GM18909 (cell line): ENCODE results near the gene TCP11.

Experiments used
- ATAC-seq: cut with Tn5 transposase; IDR thresholded peaks from one replicate; pipeline ENCODE4 v1.9.1; 2021; ENCODE audit warnings: mild to moderate bottlenecking; ENCODE audit not compliant: unreplicated experiment, poor library complexity

The TCP11 gene

DNA sequence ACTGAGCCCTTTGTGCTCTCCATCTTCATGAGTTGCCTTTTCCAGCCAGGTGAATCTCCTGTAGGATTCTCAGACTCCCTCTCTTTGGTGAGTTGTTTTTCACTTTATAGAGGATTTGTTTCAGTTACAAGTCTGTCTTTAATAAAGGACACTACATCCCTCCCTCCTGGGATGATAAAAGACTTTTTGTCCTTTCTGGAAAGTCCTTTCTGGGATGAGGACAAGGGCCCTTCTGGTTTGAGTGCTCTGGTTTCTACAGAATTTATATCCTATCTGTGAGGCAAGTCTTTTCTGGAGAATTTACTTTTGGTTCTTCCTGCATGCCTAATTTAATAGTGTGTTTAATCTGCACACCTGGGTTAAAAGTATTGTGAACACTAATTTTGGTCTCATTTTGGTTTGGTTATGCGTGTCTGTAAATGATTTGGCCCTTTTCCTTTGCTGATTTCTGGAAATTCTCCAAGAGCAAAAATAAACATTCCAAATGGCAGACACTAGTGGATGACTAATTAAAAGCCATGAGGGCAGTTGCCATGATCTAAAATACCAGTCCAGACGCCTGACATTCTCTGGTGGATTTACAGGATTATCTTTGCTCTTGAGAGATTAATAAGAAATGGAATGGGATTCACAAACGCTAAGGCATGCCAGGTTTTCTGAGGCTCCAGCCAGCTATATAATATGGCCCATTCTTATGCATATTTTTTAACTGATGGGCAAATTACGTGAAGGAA lies 44.8 kb downstream of the TCP11 start:
- no peak for ATAC-seq

DNA sequence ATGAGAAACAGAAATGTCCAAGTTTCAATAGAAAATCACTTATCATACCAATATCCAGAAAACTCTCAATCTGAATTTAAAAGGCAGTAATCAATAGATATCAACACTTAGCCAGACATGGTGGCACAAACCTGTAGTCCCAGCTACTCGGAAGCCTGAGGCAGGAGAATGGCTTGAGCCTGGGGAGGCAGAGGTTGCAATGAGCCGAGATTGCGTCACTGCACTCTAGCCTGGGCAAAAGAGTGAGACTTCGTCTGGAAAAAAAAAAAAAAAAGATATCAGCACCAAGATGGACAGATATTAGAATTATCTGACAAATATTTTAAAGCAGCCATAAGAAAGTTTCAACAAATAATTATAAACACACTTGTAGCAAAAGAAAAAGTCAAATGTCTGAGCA lies 47.0 kb downstream of the TCP11 start:
- no peak for ATAC-seq

DNA sequence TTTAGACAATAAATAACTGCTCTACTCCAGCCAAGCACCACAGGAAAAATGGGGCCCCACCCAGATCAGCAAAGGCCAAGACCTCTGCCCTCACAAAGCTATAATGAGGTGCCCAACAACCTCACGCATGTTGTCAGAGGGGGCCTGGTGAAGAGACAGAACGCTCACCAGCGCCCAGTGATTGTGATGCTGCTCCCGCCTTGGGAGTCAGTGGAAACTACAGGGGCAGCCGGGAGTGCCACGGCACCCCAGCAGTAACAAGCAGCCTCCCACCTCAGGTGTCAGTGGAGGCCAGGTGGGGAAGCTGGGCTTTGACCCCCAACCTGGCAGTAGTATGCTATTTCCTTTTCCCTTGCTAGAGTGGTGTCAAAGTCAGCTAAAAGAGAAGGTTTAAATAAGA lies 47.4 kb downstream of the TCP11 start:
- ATAC-seq: no peak

DNA sequence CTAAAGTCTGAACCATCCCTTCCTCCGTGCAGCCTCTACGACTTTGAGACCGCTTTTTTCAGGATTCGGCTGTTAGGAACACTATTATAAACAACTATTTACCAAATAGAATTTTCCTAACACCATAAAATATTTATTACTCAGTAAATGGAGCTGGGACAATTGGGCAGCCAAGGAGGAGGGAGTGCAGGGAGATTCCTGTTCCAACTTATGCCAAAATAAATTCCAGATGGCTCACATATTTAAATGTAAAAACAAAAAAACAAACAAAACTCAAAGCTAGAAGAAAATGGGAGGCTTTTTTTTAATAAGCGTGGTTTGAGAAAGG lies 48.1 kb downstream of the TCP11 start:
- no peak for ATAC-seq

DNA sequence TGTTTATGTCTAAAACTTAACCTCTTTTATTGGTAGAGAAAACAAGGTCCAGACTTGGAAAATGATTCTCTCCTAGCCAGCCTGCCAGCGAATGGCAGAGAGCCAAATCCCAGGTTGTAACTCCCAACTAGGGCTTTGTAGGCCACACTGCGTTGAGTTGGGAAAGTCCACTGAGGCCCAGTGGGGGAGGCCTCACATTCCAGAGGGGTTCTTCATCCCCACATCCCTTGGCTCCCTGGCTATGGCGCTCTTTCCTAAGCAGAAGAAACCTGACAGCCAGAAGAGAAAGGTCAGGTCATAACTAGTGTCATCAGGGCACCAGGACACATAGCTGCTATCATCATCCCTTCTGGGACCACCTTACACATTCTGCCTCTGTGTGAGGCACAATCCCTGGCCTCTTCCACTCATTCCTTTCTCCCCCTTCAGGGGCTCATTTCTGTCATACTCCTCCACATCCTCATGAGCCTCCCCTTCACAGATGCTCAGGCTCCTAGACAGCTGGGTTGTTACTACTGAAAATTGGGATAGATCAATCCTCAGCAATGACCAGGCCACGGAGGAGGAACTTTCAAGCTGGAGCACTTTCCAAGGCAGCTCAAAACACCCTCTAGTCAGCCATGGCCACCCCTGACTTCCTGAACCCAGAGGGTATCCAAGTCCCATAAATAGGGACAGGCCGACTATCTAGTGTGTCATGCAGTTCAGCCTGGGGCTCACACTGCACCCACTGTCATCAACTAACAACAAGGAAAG lies 48.6 kb downstream of the TCP11 start:
- ATAC-seq: no peak

DNA sequence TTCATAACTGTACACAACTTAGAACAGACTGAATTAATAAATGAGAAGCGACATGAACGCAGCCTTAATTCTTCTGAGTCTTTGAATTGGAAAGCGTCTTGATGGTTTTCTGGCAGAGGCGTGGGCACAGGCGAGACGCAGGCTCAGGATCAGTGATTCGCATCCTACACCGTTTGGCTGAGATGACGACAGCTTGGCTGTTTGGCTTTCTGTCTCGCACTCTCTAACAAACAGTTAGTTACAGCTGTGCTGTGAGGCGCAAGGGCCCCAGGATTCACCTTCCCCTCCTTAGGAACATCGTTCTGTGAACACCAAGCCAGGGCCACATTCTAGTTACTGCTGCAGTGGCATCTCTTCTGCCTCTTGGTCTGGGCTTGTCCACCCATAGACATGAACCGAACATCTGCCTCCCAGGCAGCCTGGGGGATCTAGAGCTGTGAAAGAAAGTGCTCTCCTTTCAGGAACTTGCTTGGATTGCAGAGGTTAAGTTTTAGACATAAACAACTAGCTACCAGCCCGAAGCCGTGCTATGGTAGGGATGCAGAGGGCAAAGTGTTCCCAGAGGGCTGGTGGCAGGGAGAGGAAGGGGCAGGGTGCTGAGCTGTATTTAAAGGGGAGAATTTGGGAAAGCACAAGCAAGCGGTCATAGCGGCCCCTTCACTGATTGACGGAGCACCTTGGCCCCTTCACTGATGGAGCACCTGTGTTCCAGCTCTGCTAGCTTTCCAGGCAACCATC lies 49.6 kb downstream of the TCP11 start:
- no peak for ATAC-seq

DNA sequence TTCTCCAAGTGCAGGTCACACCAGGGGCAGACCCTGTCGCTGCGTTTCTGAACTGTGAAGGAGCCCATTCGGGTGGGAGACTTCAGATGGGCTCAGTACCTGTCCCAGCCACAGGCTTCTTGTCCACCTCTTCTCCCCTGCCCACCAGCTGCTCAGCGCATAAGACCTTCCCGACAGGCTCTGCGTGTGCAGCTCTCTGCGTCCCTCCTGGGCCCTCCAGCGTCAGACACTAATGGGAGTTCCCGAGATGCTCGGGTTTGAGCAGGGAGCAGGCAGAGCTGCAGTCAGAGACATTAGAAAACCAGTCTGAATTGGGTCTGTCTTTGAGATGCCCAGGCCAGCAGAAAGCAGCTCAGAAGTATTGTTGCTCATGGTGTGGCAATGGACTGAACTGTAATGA lies 50.4 kb downstream of the TCP11 start:
- no peak for ATAC-seq

DNA sequence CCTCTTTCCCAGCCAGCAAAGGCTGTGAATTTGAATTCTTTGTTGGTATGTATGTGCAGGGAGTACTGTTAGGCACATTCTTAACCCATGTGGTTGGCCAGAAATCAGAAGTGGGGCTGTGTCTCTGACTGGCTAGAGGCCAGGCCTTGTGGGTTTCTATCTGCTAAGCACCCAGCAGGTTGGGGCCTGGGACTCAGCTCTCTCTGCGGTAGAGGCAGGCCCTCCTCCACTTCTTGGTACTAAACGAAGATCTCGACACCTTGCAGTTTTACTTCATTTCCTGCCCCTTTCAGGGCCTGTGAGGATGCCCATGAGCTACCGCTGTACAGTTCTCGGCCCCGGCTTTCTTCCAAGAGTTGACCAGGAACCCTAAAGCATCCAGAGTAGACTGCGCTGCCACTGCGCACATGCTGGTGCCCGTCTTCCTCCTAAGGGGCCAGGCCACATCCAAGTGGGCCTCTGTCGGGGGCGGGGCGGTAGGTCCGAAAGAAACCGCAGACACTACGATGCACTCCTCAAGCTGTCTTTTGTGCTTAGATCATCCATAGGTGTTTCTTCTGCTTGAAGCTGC lies 51.1 kb downstream of the TCP11 start:
- ATAC-seq: no peak

DNA sequence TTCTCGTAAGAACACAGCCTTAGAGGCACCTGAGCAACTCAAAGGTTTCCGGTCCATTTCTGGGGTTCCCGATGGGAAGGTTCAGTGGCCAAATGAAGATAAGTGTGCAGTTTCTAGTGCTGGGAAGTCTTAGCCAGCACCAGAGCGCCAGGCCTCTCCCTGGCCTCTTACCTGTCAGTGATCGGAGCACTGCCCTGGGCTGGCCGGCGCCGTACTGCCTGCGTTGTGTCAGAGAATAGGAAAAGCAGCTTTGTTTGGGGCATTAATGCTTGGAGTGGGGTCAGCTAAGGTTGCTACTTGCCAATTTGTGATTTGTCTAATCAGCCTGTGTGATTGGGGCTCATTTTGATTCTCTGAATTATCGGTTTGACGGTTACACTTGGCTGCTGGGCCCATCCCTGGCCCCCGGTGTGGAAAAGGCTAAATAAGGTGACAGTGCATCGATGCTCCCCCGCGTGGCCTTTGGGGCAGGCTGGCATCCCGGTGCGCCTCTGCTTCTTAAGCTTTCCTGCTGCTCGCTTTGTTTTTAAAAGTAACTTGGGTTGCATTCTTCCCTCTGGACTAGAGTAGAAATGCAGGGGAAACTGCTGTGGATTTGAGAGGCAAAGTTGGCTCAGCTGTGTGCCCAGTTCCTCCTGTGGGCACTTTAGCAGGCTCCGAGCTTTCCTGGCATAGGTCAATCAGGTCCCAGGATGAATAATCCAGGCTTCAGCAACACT lies 51.8 kb downstream of the TCP11 start:
- ATAC-seq: no peak

DNA sequence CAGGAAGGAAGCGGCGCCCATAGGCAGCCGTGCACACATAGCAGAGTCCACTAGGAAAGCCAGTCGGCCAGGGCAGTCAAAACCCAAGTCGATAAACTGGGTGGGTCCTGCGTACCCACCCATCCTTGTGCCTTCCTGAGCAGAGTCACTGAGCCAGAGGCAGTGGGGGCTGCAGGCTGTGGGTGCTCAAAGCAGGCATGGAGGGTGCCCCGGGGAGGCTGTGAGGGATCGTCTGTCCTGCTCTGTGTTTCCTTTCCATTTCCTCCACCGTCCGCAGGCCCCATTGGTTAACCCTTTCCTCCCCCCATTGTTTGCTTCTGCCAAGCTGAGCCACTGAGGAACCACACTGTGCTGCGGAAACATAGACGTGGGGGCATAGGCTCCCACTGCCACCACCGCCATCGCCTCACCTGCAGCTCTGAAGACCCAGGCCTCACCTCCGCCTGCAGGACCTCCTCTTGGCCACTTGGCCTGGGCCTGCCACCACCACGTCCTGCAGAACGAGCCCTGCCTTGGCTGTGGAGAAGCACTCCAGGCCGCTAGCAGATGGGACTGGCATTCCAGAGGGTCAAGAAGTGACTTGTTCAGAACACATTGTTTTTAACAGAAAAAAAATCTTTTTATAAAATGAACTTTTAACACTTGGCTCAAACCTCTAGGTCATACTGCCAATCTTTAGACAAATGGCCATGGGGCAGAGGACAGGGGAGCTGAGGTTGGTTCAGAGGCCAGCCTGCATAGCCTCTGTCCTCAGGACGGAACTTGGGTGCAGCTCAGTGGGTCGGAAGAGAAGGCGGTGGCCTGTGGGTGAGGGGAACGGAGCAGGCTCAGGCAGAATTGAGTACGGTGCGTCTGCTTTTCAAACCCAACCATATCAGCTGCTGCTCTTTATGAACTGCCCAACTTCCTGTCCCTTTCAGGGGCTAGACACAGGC lies 52.6 kb downstream of the TCP11 start:
- no peak for ATAC-seq

DNA sequence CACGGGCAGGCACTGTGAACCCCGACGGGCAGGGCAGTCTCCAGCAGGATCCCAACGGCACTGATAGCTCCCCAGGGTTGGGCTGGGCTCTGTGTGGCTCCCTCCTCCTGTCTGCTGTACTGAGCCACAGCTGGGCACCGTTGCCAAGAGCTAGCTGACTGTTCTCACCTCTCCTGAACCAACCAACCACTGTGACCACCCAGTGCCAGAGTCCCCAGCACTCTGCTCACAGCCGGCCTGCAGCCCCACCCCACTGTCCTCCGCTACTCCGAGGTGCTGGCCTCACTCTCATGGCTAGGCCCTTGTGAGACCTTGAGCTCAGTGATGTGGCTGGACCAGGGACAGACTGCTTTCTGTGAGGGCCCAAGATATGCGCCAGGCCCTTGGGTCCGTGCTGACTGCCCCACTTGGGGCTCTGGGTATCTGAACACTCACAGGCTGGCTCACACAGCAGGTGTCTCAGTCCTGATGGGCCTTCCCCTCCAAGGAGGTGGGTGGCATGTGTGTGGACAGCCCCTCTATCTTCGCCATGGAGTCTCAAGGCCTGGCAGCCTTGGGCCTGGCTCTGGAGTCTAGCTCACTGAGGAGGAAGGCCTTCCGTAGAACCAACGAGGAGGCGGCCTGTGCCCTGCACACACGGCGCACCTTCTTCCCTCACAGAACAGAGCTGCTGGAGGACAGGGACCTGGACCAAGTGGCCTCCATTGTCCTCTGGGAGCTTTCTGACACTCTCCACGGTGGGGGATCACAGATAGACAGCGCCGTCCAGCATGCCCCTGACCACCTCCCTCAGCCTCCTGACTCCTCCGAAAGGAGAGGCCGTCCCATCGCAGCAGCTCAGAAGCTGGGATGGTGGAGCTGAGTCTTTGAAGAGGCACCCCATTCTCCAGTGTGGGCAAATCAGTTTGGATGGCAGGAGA lies 53.5 kb downstream of the TCP11 start:
- no peak for ATAC-seq

DNA sequence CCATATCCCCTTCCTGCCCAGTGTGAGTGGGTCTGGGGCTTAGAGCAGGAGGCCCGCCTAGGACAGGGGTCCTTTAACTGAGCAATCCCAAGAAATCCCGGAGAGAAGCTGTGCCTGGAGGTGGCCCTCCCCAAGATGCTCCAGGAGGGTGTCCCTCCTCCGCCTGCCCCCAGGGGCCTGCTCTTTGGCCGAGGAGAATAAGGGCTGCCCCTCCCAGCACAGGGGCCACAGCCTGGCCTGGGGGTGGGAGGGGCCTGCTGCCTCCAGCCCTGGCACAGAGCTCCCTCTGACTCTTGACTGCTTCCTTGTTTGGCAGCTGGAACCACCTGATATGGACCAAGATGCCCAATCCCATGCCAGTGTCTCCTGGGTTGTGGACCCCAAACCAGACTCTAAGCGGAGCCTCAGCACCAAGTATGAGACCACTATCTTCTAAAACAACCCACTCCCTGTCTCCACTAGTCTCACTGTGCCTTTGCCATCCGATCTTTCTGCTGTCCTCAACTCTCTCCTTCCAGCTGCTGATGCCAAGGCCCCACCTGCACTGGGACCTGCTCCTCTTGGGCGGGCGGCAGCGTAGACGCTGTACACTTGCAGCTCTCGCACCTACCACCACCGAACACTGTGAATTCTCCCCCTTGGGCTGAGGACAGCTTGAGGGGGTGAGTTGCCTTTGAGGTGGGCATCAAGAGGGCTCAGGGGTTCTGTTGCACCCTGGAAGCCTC lies 54.3 kb downstream of the TCP11 start:
- no peak for ATAC-seq

DNA sequence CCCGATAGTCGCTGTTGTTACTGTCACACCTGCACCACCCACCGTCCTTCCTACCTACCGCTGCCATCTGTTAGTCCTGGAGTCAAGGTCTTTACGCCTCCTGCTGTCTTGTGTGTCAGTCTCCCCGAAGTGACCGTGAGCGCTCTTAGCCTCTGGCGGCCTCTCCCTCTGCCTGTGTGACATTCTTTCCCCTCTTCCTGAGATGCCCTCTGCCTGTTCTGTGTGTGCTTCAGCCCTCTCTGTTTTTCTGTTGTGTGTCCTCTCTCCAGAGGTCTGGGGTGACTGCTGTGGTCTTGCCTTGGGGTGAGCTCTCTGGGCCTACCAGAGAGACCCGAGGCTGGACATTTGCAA lies 54.9 kb downstream of the TCP11 start:
- no peak for ATAC-seq

DNA sequence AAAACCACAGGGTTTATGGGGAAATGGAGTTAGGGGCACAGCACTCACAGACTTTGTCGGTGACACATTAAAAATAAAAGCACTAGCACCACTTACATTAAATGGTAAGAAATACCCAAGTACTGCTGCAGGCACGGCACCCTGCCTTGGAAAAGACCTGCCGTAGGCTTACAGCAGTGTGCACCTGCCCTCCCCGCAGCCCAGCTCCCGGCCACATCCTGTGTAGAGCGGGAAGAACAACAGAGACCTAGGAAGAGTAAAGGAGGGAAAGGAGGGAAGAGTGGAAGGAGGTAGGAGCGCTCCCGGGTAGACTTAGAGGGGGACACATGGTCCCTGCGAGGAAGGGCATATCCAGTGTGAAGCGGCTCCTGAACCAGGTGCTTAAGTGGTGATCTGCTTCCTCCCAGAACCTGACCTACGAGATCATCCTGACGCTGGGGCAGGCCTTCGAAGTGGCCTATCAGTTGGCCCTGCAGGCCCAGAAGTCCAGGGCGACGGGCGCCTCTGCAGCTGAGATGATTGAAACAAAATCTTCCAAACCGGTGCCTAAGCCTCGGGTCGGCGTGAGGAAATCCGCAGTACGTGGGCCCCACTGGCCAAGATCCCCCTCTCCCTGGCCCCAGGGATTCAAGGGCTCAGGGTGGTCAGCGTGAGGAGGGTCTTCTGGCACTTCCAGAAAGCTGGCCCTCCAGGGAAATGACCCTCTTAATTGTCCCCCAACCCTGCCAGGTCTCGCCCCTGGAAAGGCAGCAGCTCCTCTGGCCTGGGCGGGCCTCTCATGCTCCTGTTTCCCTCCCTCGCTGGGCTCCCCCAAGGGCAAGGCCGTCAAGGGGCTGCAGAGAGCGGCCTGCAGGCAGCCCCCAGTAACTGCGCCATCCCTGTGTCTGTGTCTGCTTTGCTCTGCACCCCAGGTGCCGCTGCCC lies 55.5 kb downstream of the TCP11 start:
- no peak for ATAC-seq

DNA sequence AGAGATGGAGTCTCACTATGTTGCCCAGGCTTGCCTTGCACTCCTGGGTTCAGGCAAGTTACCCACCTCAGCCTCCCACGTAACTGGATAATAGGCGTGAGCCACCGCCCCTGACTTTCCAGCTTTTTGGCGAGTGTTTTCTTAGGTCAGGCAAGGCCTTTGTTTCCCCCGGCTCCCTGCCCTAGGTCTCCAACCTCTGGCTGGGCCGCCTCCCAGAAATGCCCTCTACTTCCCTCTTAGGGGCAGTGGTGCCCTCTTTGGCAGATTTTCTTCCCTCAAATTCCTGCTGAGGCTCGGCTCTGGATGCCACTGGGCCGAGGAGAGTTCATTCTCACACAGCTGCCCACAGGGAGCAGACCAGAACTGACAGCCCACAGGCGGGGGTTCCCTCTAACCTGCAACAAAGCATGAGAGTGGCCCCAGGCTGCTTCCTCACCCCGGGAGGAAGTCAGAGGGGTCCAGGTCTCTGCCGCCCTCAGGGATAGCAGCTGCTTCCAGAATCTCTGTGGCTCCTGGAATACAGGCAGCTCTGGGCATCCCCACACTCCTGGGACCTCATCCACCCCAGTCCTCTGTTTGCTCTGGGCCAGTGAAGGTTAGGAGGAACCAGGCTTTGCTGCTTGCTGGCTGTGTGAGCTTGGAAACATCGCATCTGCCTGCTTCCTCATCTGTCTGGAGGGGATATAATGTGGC lies 56.5 kb downstream of the TCP11 start:
- no peak for ATAC-seq

DNA sequence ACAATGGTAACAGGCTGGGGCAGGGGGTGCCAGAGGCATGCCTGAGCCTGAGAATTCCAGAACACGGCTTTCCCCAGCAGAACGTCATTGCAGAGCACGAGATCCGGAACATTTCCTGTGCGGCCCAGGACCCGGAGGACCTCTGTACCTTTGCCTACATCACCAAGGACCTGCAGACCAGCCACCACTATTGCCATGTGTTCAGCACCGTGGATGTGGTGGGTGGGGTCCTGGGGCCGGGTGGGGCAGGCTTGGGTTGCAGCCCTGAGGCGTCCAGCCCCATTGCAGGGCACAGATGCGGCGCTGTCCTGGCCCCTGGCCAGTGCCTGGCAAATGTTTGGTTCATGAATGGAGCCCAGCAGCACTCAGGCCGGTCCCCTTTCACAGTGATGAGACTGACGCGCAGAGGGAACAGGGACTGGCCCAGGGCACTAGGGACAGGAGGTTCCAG lies 57.1 kb downstream of the TCP11 start:
- no peak for ATAC-seq
